Measurements from ENCODE around the gene PCGF5.

DNA sequence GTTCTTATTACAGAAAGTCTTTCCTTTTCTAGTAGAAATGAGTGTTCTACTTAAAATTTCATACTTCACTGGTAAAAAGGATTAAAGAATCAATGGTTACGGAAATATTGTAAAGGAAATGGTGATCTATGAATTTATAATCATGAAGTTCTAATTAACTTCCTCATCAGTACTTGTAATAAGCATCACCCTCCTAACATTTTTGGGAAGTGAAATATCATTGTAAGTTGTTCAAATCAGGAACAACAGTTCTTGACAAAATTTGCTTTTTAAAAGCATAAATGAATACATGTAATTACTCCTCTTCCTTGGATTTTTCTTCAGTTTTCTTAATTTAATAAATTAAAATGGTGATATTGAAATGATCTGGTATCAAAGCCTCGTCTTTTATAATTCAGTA, 5.6 kb upstream of the PCGF5 start:
- TF ChIP-seq JUND (IDR thresholded peaks at IDR 0.05; ENCODE audit: low read depth, low read length) (no peak), KLF5 (IDR thresholded peaks at IDR 0.05; ENCODE audit: partially characterized antibody) (no peak), SMC3 (IDR thresholded peaks at IDR 0.05; ENCODE audit: borderline replicate concordance, low read length) (no peak), CHD1 (IDR thresholded peaks at IDR 0.05; ENCODE audit: low read depth, low read length) (no peak)
- TF ChIP-seq, protein P1, sequence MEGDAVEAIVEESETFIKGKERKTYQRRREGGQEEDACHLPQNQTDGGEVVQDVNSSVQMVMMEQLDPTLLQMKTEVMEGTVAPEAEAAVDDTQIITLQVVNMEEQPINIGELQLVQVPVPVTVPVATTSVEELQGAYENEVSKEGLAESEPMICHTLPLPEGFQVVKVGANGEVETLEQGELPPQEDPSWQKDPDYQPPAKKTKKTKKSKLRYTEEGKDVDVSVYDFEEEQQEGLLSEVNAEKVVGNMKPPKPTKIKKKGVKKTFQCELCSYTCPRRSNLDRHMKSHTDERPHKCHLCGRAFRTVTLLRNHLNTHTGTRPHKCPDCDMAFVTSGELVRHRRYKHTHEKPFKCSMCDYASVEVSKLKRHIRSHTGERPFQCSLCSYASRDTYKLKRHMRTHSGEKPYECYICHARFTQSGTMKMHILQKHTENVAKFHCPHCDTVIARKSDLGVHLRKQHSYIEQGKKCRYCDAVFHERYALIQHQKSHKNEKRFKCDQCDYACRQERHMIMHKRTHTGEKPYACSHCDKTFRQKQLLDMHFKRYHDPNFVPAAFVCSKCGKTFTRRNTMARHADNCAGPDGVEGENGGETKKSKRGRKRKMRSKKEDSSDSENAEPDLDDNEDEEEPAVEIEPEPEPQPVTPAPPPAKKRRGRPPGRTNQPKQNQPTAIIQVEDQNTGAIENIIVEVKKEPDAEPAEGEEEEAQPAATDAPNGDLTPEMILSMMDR (IDR thresholded peaks at IDR 0.05 in 2 of 3, conservative IDR thresholded peaks at IDR 0.05 in 1 of 3; ENCODE audit: control insufficient read depth in 2 of 3, extremely low read depth in 1 of 3, insufficient read depth in 1 of 3, low read depth in 3 of 3, low read length in 3 of 3), result no peak
- TF ChIP-seq, protein P2, sequence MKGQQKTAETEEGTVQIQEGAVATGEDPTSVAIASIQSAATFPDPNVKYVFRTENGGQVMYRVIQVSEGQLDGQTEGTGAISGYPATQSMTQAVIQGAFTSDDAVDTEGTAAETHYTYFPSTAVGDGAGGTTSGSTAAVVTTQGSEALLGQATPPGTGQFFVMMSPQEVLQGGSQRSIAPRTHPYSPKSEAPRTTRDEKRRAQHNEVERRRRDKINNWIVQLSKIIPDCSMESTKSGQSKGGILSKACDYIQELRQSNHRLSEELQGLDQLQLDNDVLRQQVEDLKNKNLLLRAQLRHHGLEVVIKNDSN (IDR thresholded peaks at IDR 0.05; ENCODE audit: borderline replicate concordance, extremely low read length, insufficient read depth, low read depth, low read length), result no peak

All from GM12878 (cell line).